KOPT-K1 (cell line): ENCODE data around the gene CCL11.

Source experiments
- H3K27ac ChIP-seq: fragments of 200-600 bp; sonication (generic); 2 replicates; pipeline ENCODE4 v1.5.1; 2016; ENCODE audit warnings: antibody characterized with exemption, mild to moderate bottlenecking, low read depth, low read length; ENCODE audit not compliant: poor library complexity, severe bottlenecking
- H3K36me3 ChIP-seq: fragments of 200-600 bp; sonication (generic); 2 replicates; pipeline ENCODE4 v1.5.1; 2017; ENCODE audit warnings: antibody characterized with exemption, mild to moderate bottlenecking, low read length, moderate library complexity; ENCODE audit not compliant: insufficient read depth
- H3K9me3 ChIP-seq: fragments of 200-600 bp; sonication (generic); 2 replicates; pipeline ENCODE4 v1.5.1; 2017; ENCODE audit warnings: antibody characterized with exemption, low read length, mild to moderate bottlenecking; ENCODE audit not compliant: insufficient read depth, poor library complexity, severe bottlenecking

Gene CCL11

GRCh38 chr17:34283571-34283970 lies 2.0 kb upstream of the CCL11 start:
- Histone ChIP-seq H3K9me3 (no peaks in the 10 kb centered on the region), H3K36me3 (no peaks in the 10 kb centered on the region), H3K27ac (no peak overlapping the region)

GRCh38 chr17:34287875-34288274 lies 2.3 kb downstream of the CCL11 start:
- Histone ChIP-seq H3K36me3 (no peaks in the 10 kb centered on the region), H3K27ac (no peak overlapping the region), H3K9me3 (no peaks in the 10 kb centered on the region)

- Histone ChIP-seq H3K9me3 (no peaks in the 10 kb centered on the region), H3K36me3 (no peaks in the 10 kb centered on the region), H3K27ac (no peak overlapping the region)
Observed at GRCh38 chr17:34290586-34290985, 5.0 kb downstream of the CCL11 start.

GRCh38 chr17:34291721-34292348 lies 6.3 kb downstream of the CCL11 start:
- H3K9me3 ChIP-seq, result no peaks in the 10 kb centered on the region
- H3K27ac ChIP-seq, result no peak overlapping the region
- no peaks in the 10 kb centered on the region for H3K36me3 ChIP-seq

GRCh38 chr17:34299027-34299426 lies 13.5 kb downstream of the CCL11 start:
- no peaks in the 10 kb centered on the region for H3K36me3 ChIP-seq
- H3K27ac ChIP-seq, result no peak overlapping the region
- H3K9me3 ChIP-seq, result no peaks in the 10 kb centered on the region

GRCh38 chr17:34299956-34300577 lies 14.5 kb downstream of the CCL11 start:
- no peaks in the 10 kb centered on the region for H3K36me3 ChIP-seq
- no peaks in the 10 kb centered on the region for H3K9me3 ChIP-seq
- H3K27ac ChIP-seq, result no peak overlapping the region

- Histone ChIP-seq H3K27ac (no peak overlapping the region), H3K36me3 (no peaks in the 10 kb centered on the region), H3K9me3 (no peaks in the 10 kb centered on the region)
Observed at GRCh38 chr17:34300652-34301370, 15.3 kb downstream of the CCL11 start.

- no peaks in the 10 kb centered on the region for H3K9me3 ChIP-seq
- no peaks in the 10 kb centered on the region for H3K36me3 ChIP-seq
- H3K27ac ChIP-seq, result no peak overlapping the region
Observed at GRCh38 chr17:34301986-34302385, 16.4 kb downstream of the CCL11 start.

GRCh38 chr17:34302636-34303035 lies 17.1 kb downstream of the CCL11 start:
- Histone ChIP-seq H3K36me3 (no peaks in the 10 kb centered on the region), H3K27ac (no peak overlapping the region), H3K9me3 (no peaks in the 10 kb centered on the region)

GRCh38 chr17:34303606-34304005 lies 18.1 kb downstream of the CCL11 start:
- no peaks in the 10 kb centered on the region for H3K36me3 ChIP-seq
- no peaks in the 10 kb centered on the region for H3K9me3 ChIP-seq
- no peak overlapping the region for H3K27ac ChIP-seq

GRCh38 chr17:34305061-34305460 lies 19.5 kb downstream of the CCL11 start:
- H3K36me3 ChIP-seq, result no peaks in the 10 kb centered on the region

GRCh38 chr17:34305606-34306005 lies 20.1 kb downstream of the CCL11 start:
- Histone ChIP-seq H3K9me3 (no peaks in the 10 kb centered on the region), H3K27ac (no peak overlapping the region)

More at GRCh38 chr17:34305061-34305460, 19.5 kb downstream of the CCL11 start:
- no peak overlapping the region for H3K27ac ChIP-seq
- H3K9me3 ChIP-seq, result no peaks in the 10 kb centered on the region

GRCh38 chr17:34306466-34306865 lies 20.9 kb downstream of the CCL11 start:
- H3K9me3 ChIP-seq, result no peaks in the 10 kb centered on the region
- H3K27ac ChIP-seq, result no peak overlapping the region
- H3K36me3 ChIP-seq, result no peaks in the 10 kb centered on the region

More at GRCh38 chr17:34305606-34306005, 20.1 kb downstream of the CCL11 start:
- no peaks in the 10 kb centered on the region for H3K36me3 ChIP-seq

GRCh38 chr17:34307110-34307509 lies 21.6 kb downstream of the CCL11 start:
- Histone ChIP-seq H3K9me3 (no peaks in the 10 kb centered on the region), H3K27ac (no peak overlapping the region), H3K36me3 (no peaks in the 10 kb centered on the region)

GRCh38 chr17:34308371-34308770 lies 22.8 kb downstream of the CCL11 start:
- no peaks in the 10 kb centered on the region for H3K36me3 ChIP-seq
- H3K9me3 ChIP-seq, result no peaks in the 10 kb centered on the region
- H3K27ac ChIP-seq, result no peak overlapping the region
